ENCODE measurements around the gene KIF7.

KIF7 gene

GRCh38 chr15:89677381-89677780, 22.1 kb upstream of the KIF7 start:
- H3K4me1 ChIP-seq (ENCODE audit: insufficient read depth, low read length): no peaks in the 10 kb centered on the region
- H3K9ac ChIP-seq (ENCODE audit: low read depth, low read length): no peak overlapping the region
- no peaks in the 10 kb centered on the region for H3K9me3 ChIP-seq (ENCODE audit: control insufficient read depth, insufficient read depth, low read length)
- no peaks in the 10 kb centered on the region for H3K36me3 ChIP-seq (ENCODE audit: insufficient read depth, low read length)

GRCh38 chr15:89675606-89676005, 20.3 kb upstream of the KIF7 start:
- Histone ChIP-seq H3K36me3 (ENCODE audit: insufficient read depth, low read length) (no peaks in the 10 kb centered on the region), H3K9ac (ENCODE audit: low read depth, low read length) (no peak overlapping the region), H3K9me3 (ENCODE audit: control insufficient read depth, insufficient read depth, low read length) (no peaks in the 10 kb centered on the region), H3K4me1 (ENCODE audit: insufficient read depth, low read length) (no peaks in the 10 kb centered on the region)

- Histone ChIP-seq H3K4me1 (ENCODE audit: insufficient read depth, low read length) (no peaks in the 10 kb centered on the region), H3K9ac (ENCODE audit: low read depth, low read length) (no peak overlapping the region), H3K36me3 (ENCODE audit: insufficient read depth, low read length) (no peaks in the 10 kb centered on the region), H3K9me3 (ENCODE audit: control insufficient read depth, insufficient read depth, low read length) (no peaks in the 10 kb centered on the region)
Observed at GRCh38 chr15:89674526-89674925, 19.3 kb upstream of the KIF7 start.

GRCh38 chr15:89673165-89673512, 17.9 kb upstream of the KIF7 start:
- Histone ChIP-seq H3K9me3 (ENCODE audit: control insufficient read depth, insufficient read depth, low read length) (no peaks in the 10 kb centered on the region), H3K4me1 (ENCODE audit: insufficient read depth, low read length) (no peaks in the 10 kb centered on the region), H3K36me3 (ENCODE audit: insufficient read depth, low read length) (no peaks in the 10 kb centered on the region), H3K9ac (ENCODE audit: low read depth, low read length) (no peak overlapping the region; the same call in 1 of the 2 replicates)

- H3K36me3 ChIP-seq (ENCODE audit: insufficient read depth, low read length): no peaks in the 10 kb centered on the region
- no peaks in the 10 kb centered on the region for H3K4me1 ChIP-seq (ENCODE audit: insufficient read depth, low read length)
- no peaks in the 10 kb centered on the region for H3K9me3 ChIP-seq (ENCODE audit: control insufficient read depth, insufficient read depth, low read length)
- H3K9ac ChIP-seq (ENCODE audit: low read depth, low read length): no peak overlapping the region; the same call in 1 of the 2 replicates
Observed at GRCh38 chr15:89672221-89673164, 17.2 kb upstream of the KIF7 start.

- H3K4me1 ChIP-seq (ENCODE audit: insufficient read depth, low read length): no peaks in the 10 kb centered on the region
- no peaks in the 10 kb centered on the region for H3K9me3 ChIP-seq (ENCODE audit: control insufficient read depth, insufficient read depth, low read length)
- H3K9ac ChIP-seq (ENCODE audit: low read depth, low read length): no peak overlapping the region
- H3K36me3 ChIP-seq (ENCODE audit: insufficient read depth, low read length): no peaks in the 10 kb centered on the region
Observed at GRCh38 chr15:89671687-89672086, 16.4 kb upstream of the KIF7 start.

- no peaks in the 10 kb centered on the region for H3K9me3 ChIP-seq (ENCODE audit: control insufficient read depth, insufficient read depth, low read length)
- 0 out of 2 replicates have a peak, but pooled peaks cover 3% of the 10 kb centered on the region for H3K4me1 ChIP-seq (ENCODE audit: insufficient read depth, low read length)
- H3K36me3 ChIP-seq (ENCODE audit: insufficient read depth, low read length): no peaks in the 10 kb centered on the region
- H3K9ac ChIP-seq (ENCODE audit: low read depth, low read length): no peak overlapping the region
Observed at GRCh38 chr15:89670971-89671560, 15.8 kb upstream of the KIF7 start.

- Histone ChIP-seq H3K36me3 (ENCODE audit: insufficient read depth, low read length) (no peaks in the 10 kb centered on the region), H3K9ac (ENCODE audit: low read depth, low read length) (no peak overlapping the region), H3K9me3 (ENCODE audit: control insufficient read depth, insufficient read depth, low read length) (no peaks in the 10 kb centered on the region), H3K4me1 (ENCODE audit: insufficient read depth, low read length) (peaks cover 7% of the 10 kb centered on the region; the same call in 1 of the 2 replicates)
Observed at GRCh38 chr15:89669941-89670340, 14.7 kb upstream of the KIF7 start.

GRCh38 chr15:89669309-89669865, 14.1 kb upstream of the KIF7 start:
- H3K9me3 ChIP-seq (ENCODE audit: control insufficient read depth, insufficient read depth, low read length): no peaks in the 10 kb centered on the region
- no peak overlapping the region for H3K9ac ChIP-seq (ENCODE audit: low read depth, low read length)
- peaks cover 12% of the 10 kb centered on the region; the same call in 1 of the 2 replicates for H3K4me1 ChIP-seq (ENCODE audit: insufficient read depth, low read length)
- no peaks in the 10 kb centered on the region for H3K36me3 ChIP-seq (ENCODE audit: insufficient read depth, low read length)

GRCh38 chr15:89668171-89668570, 12.9 kb upstream of the KIF7 start:
- no peaks in the 10 kb centered on the region for H3K36me3 ChIP-seq (ENCODE audit: insufficient read depth, low read length)
- peaks cover 12% of the 10 kb centered on the region for H3K4me1 ChIP-seq (ENCODE audit: insufficient read depth, low read length)
- no peaks in the 10 kb centered on the region for H3K9me3 ChIP-seq (ENCODE audit: control insufficient read depth, insufficient read depth, low read length)
- H3K9ac ChIP-seq (ENCODE audit: low read depth, low read length): no peak overlapping the region

GRCh38 chr15:89667706-89667960, 12.4 kb upstream of the KIF7 start:
- Histone ChIP-seq H3K4me1 (ENCODE audit: insufficient read depth, low read length) (peaks cover 15% of the 10 kb centered on the region), H3K9me3 (ENCODE audit: control insufficient read depth, insufficient read depth, low read length) (no peaks in the 10 kb centered on the region), H3K9ac (ENCODE audit: low read depth, low read length) (no peak overlapping the region), H3K36me3 (ENCODE audit: insufficient read depth, low read length) (no peaks in the 10 kb centered on the region)

GRCh38 chr15:89666858-89667705, 11.8 kb upstream of the KIF7 start:
- H3K9me3 ChIP-seq (ENCODE audit: control insufficient read depth, insufficient read depth, low read length): no peaks in the 10 kb centered on the region
- no peak overlapping the region for H3K9ac ChIP-seq (ENCODE audit: low read depth, low read length)
- peaks cover 18% of the 10 kb centered on the region for H3K4me1 ChIP-seq (ENCODE audit: insufficient read depth, low read length)
- no peaks in the 10 kb centered on the region for H3K36me3 ChIP-seq (ENCODE audit: insufficient read depth, low read length)

- Histone ChIP-seq H3K36me3 (ENCODE audit: insufficient read depth, low read length) (no peaks in the 10 kb centered on the region), H3K9ac (ENCODE audit: low read depth, low read length) (peak overlapping the region; percentile 67; the same call in 1 of the 2 replicates), H3K4me1 (ENCODE audit: insufficient read depth, low read length) (peaks cover 18% of the 10 kb centered on the region), H3K9me3 (ENCODE audit: control insufficient read depth, insufficient read depth, low read length) (no peaks in the 10 kb centered on the region)
Observed at GRCh38 chr15:89666184-89666857, 11.1 kb upstream of the KIF7 start.
